GM18867 (cell line): Measurements from ENCODE around the gene TMEM69.
"Not testable (repeated sequence)": the region's sequence is repeated elsewhere in the genome, so short reads cannot be mapped to it uniquely, and the experiment has no call there.

Experiments
- ATAC-seq: cut with Tn5 transposase; IDR thresholded peaks from one replicate; pipeline ENCODE4 v1.9.1; 2021; ENCODE audit warnings: mild to moderate bottlenecking, moderate library complexity; ENCODE audit not compliant: unreplicated experiment

The TMEM69 gene

DNA sequence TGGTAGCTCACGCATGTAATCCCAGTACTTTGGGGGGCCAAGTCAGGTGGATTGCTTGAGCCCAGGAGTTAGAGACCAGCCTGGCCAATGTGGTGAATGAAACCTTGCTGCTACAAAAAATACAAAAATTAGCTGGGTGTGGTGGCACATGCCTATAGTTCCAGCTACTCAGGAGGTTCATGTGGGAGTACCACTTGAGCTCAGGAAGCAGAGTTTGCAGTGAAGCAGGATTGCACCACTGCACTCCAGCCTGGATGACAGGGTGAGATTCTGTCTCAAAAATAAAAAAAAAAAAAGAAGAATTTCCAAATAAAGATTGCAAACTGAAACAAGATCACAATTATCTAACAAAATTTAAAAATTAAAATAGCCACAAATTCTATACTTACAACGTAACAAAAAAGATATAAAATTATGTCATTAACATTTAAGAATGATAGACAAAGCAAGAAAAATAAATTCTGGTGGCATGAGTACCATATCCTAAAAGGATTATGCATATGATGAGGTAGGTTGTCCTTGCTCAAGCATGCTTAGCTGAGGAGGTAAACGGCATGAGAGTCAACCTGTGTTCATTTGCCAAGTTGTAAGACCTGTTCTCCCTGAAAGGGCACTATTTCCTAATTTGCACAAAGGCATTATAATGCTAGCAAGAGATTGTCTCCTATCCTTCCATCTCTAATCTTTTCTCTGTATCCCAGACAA, 42.2 kb downstream of the TMEM69 start:
- no peak for ATAC-seq

GRCh38 chr1:45730780-45731319, 42.9 kb downstream of the TMEM69 start:
- ATAC-seq, result no peak

GRCh38 chr1:45739137-45739536, 51.2 kb downstream of the TMEM69 start:
- no peak for ATAC-seq

DNA sequence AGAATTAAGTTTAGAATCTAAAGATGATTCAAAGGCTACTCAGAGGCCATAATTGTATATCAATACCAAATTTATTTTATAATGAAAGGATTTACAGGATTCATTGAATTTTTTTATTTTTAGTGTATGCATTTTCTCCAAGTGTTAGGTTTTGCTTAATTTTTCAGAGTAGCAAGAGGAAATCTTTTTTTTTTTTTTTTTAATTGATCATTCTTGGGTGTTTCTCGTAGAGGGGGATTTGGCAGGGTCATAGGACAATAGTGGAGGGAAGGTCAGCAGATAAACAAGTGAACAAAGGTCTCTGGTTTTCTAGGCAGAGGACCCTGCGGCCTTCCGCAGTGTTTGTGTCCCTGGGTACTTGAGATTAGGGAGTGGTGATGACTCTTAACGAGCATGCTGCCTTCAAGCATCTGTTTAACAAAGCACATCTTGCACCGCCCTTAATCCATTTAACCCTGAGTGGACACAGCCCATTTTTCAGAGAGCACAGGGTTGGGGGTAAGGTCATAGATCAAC, 51.7 kb downstream of the TMEM69 start:
- not testable (repeated sequence) for ATAC-seq
